Neural cell (in vitro differentiated cells): ENCODE data around the gene AGBL5. TPM values are rescaled to one million over a fixed set of nuclear protein-coding genes. Genes with fewer than 3 reads are reported as not detected.
A peak's percentile ranks its signal among the peaks of the same experiment; 100 is the strongest.

Experiments used
- H2AFZ ChIP-seq: fragments of 200-600, 300-800 bp; sonication (generic), shearing (Covaris generic); 2 replicates; pipeline ENCODE4 v1.6.0; 2014; ENCODE audit warnings: low read depth, mild to moderate bottlenecking, antibody characterized with exemption, low read length, moderate library complexity
- H3F3A ChIP-seq: fragments of 200-600 bp; shearing (Covaris generic); 2 replicates; pipeline ENCODE4 v1.6.1; 2016; ENCODE audit warnings: mild to moderate bottlenecking, moderate library complexity, mixed read lengths, antibody characterized with exemption, low read length; ENCODE audit not compliant: insufficient read depth, poor library complexity, severe bottlenecking
- H3K27ac ChIP-seq: fragments of 200-600, 300-800 bp; sonication (generic), shearing (Covaris generic); 2 replicates; pipeline ENCODE4 v1.5.1; 2014; ENCODE audit warnings: mild to moderate bottlenecking, low read length, moderate library complexity
- H3K27me3 ChIP-seq: fragments of 300-800, 200-600 bp; sonication (generic), shearing (Covaris generic); 2 replicates; pipeline ENCODE4 v1.6.0; 2014; ENCODE audit warnings: mild to moderate bottlenecking, low read depth, low read length, moderate library complexity; ENCODE audit not compliant: insufficient read depth
- H3K36me3 ChIP-seq: fragments of 300-800, 200-600 bp; sonication (generic), shearing (Covaris generic); 2 replicates; pipeline ENCODE4 v1.5.1; 2014; ENCODE audit warnings: mild to moderate bottlenecking, antibody characterized with exemption, low read length, moderate library complexity; ENCODE audit not compliant: insufficient read depth
- H3K4me2 ChIP-seq: fragments of 300-800, 200-600 bp; sonication (generic), shearing (Covaris generic); 2 replicates; pipeline ENCODE4 v1.6.0; 2014; ENCODE audit warnings: mild to moderate bottlenecking, low read length
- H3K4me3 ChIP-seq: fragments of 300-800, 200-600 bp; sonication (generic), shearing (Covaris generic); 2 replicates; pipeline ENCODE4 v1.5.1; 2014; ENCODE audit warnings: mild to moderate bottlenecking, low read length, moderate library complexity
- H3K79me2 ChIP-seq: fragments of 200-600 bp; shearing (Covaris generic); replicated peaks from 2 replicates; pipeline ENCODE4 v1.6.0; 2014; ENCODE audit warnings: mild to moderate bottlenecking, low read length, moderate library complexity; ENCODE audit not compliant: insufficient read depth
- H3K9ac ChIP-seq: fragments of 300-800, 200-600 bp; sonication (generic), shearing (Covaris generic); 2 replicates; pipeline ENCODE4 v1.6.1; 2016; ENCODE audit warnings: mild to moderate bottlenecking, low read length, mixed read lengths
- H3K9me2 ChIP-seq: fragments of 200-600 bp; shearing (Covaris generic); 2 replicates; pipeline ENCODE4 v1.6.1; 2016; ENCODE audit warnings: mild to moderate bottlenecking, low read length, mixed read lengths; ENCODE audit not compliant: insufficient read depth
- H3K9me3 ChIP-seq: fragments of 200-600, 300-800 bp; sonication (generic), shearing (Covaris generic); 2 replicates; pipeline ENCODE4 v1.6.1; 2016; ENCODE audit warnings: mild to moderate bottlenecking, mixed run types, low read length, moderate library complexity, mixed read lengths
- H4K20me1 ChIP-seq: fragments of 200-600 bp; shearing (Covaris generic); 2 replicates; pipeline ENCODE4 v1.6.1; 2016; ENCODE audit warnings: mild to moderate bottlenecking, mixed run types; ENCODE audit not compliant: insufficient read depth
- EP300 ChIP-seq: fragments of 450-650 bp; conservative IDR thresholded peaks from 2 replicates; pipeline ENCODE4 v1.6.1; 2014; ENCODE audit warnings: antibody characterized with exemption, mild to moderate bottlenecking, moderate library complexity; ENCODE audit not compliant: poor library complexity, severe bottlenecking
- EZH2 ChIP-seq: fragments of 200-600, 300-800 bp; shearing (Covaris generic), sonication (generic); IDR thresholded peaks from 2 replicates; pipeline ENCODE4 v1.6.1; 2014; ENCODE audit warnings: antibody characterized with exemption, low read length, borderline replicate concordance, mild to moderate bottlenecking; ENCODE audit not compliant: insufficient read depth, poor library complexity, severe bottlenecking
- MXI1 ChIP-seq: fragments of 450-650 bp; conservative IDR thresholded peaks from 2 replicates; pipeline ENCODE4 v1.6.1; 2014; ENCODE audit warnings: antibody characterized with exemption, mild to moderate bottlenecking; ENCODE audit not compliant: poor library complexity, severe bottlenecking
- POLR2AphosphoS5 ChIP-seq: IDR thresholded peaks from 2 replicates; pipeline ENCODE4 v1.6.1; 2012
- RAD21 ChIP-seq: fragments of 450-650 bp; conservative IDR thresholded peaks from 2 replicates; pipeline ENCODE4 v1.6.1; 2014; ENCODE audit warnings: antibody characterized with exemption, mild to moderate bottlenecking, moderate library complexity
- REST ChIP-seq: IDR thresholded peaks from 2 replicates; pipeline ENCODE4 v1.6.1; 2012; ENCODE audit warnings: borderline replicate concordance
- SMC3 ChIP-seq: fragments of 450-650 bp; conservative IDR thresholded peaks from 2 replicates; pipeline ENCODE4 v1.6.1; 2014; ENCODE audit warnings: antibody characterized with exemption, mild to moderate bottlenecking, moderate library complexity; ENCODE audit not compliant: poor library complexity
- TAF1 ChIP-seq: IDR thresholded peaks from 2 replicates; pipeline ENCODE4 v1.6.1; 2012; ENCODE audit warnings: low read depth
- polyA plus RNA-seq: library from polyadenylated mRNA; depleted of rRNA; stranded (reverse); fragments of >200 nt; gene quantifications from 2 replicates; pipeline ENCODE4 v1.2.3, GENCODE V29; 2014
- TF ChIP-seq, protein P1 (sequence below): fragments of 450-650 bp; IDR thresholded peaks from 2 replicates; pipeline ENCODE4 v1.5.1; 2014; ENCODE audit warnings: antibody characterized with exemption, mild to moderate bottlenecking, moderate library complexity; ENCODE audit not compliant: poor library complexity, severe bottlenecking

The AGBL5 gene
- polyA plus RNA-seq, 1 donor from 2014 or later: 34.3 TPM

- Histone ChIP-seq H3K9ac (no peak overlapping the region), H3K4me2 (no peak overlapping the region), H3K27me3 (peaks cover 10% of the 10 kb centered on the region), H3K9me3 (no peaks in the 10 kb centered on the region), H3K79me2 (no peaks in the 10 kb centered on the region), H3K4me3 (peak overlapping the region; percentile 46), H3K9me2 (no peaks in the 10 kb centered on the region), H3K36me3 (no peaks in the 10 kb centered on the region), H2AFZ (no peak overlapping the region), H4K20me1 (no peaks in the 10 kb centered on the region), H3K27ac (peak overlapping the region; percentile 63), H3F3A (no peaks in the 10 kb centered on the region)
- TF ChIP-seq EP300 (no peak), RAD21 (no peak)
These were observed 30.7 kb downstream of the AGBL5 start for GRCh38 chr2:27081984-27082772.

DNA sequence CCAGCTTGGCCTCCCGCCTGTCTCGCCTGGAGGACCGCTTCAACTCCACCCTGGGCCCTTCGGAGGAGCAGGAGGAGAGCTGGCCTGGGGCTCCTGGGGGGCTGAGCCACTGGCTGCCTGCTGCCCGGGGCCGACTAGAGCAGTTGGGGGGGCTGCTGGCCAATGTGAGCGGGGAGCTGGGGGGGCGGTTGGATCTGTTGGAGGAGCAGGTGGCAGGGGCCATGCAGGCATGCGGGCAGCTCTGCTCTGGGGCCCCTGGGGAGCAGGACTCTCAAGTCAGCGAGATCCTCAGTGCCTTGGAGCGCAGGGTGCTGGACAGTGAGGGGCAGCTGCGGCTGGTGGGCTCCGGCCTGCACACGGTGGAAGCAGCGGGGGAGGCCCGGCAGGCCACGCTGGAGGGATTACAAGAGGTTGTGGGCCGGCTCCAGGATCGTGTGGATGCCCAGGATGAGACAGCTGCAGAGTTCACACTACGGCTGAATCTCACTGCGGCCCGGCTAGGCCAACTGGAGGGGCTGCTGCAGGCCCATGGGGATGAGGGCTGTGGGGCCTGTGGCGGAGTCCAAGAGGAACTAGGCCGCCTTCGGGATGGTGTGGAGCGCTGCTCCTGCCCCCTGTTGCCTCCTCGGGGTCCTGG, 31.4 kb downstream of the AGBL5 start:
- Histone ChIP-seq H3F3A (no peaks in the 10 kb centered on the region), H2AFZ (no peak overlapping the region), H3K4me2 (no peak overlapping the region), H3K27me3 (peaks cover 10% of the 10 kb centered on the region), H3K9me2 (no peaks in the 10 kb centered on the region), H4K20me1 (no peaks in the 10 kb centered on the region), H3K27ac (no peak overlapping the region), H3K4me3 (no peak overlapping the region), H3K36me3 (no peaks in the 10 kb centered on the region), H3K9me3 (no peaks in the 10 kb centered on the region), H3K79me2 (no peaks in the 10 kb centered on the region), H3K9ac (no peak overlapping the region)
- TF ChIP-seq POLR2AphosphoS5 (no peak), EP300 (no peak), MXI1 (no peak), SMC3 (no peak), TAF1 (no peak), EZH2 (no peak), RAD21 (no peak)
- TF ChIP-seq, protein P1, sequence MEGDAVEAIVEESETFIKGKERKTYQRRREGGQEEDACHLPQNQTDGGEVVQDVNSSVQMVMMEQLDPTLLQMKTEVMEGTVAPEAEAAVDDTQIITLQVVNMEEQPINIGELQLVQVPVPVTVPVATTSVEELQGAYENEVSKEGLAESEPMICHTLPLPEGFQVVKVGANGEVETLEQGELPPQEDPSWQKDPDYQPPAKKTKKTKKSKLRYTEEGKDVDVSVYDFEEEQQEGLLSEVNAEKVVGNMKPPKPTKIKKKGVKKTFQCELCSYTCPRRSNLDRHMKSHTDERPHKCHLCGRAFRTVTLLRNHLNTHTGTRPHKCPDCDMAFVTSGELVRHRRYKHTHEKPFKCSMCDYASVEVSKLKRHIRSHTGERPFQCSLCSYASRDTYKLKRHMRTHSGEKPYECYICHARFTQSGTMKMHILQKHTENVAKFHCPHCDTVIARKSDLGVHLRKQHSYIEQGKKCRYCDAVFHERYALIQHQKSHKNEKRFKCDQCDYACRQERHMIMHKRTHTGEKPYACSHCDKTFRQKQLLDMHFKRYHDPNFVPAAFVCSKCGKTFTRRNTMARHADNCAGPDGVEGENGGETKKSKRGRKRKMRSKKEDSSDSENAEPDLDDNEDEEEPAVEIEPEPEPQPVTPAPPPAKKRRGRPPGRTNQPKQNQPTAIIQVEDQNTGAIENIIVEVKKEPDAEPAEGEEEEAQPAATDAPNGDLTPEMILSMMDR: no peak

DNA sequence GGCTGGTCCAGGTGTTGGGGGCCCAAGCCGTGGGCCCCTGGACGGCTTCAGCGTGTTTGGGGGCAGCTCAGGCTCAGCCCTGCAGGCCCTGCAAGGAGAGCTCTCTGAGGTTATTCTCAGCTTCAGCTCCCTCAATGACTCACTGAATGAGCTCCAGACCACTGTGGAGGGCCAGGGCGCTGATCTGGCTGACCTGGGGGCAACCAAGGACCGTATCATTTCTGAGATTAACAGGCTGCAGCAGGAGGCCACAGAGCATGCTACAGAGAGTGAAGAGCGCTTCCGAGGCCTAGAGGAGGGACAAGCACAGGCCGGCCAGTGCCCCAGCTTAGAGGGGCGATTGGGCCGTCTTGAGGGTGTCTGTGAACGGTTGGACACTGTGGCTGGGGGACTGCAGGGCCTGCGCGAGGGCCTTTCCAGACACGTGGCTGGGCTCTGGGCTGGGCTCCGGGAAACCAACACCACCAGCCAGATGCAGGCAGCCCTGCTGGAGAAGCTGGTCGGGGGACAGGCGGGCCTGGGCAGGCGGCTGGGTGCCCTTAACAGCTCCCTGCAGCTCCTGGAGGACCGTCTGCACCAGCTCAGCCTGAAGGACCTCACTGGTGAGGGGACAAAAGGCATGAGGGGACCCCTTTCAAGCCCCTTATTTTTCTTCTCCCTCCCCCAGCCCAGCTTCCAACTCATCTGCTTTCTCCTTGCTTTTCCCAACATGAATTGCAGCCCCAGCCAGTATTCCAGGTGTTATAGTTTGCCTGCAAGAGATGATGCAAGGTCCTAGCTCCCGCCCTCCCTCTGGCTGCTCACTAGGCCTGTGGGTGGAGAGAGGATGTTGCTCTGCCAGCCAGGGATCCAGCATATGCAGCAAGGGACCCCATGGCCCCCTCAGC, 32.2 kb downstream of the AGBL5 start:
- H3K4me2 ChIP-seq: no peak overlapping the region
- H3K27me3 ChIP-seq: peaks cover 10% of the 10 kb centered on the region
- H2AFZ ChIP-seq: no peak overlapping the region
- TF ChIP-seq POLR2AphosphoS5: no peak
- TF ChIP-seq RAD21: no peak
- TF ChIP-seq EP300: no peak
- no peak for TF ChIP-seq REST
- TF ChIP-seq MXI1: no peak
- TF ChIP-seq EZH2: no peak
- TF ChIP-seq, protein P1: no peak
- no peak for TF ChIP-seq SMC3
- no peak for TF ChIP-seq TAF1
- H3F3A ChIP-seq: no peaks in the 10 kb centered on the region
- H3K79me2 ChIP-seq: no peaks in the 10 kb centered on the region
- no peak overlapping the region for H3K4me3 ChIP-seq
- no peaks in the 10 kb centered on the region for H3K36me3 ChIP-seq
- no peaks in the 10 kb centered on the region for H4K20me1 ChIP-seq
- H3K9ac ChIP-seq: no peak overlapping the region
- no peaks in the 10 kb centered on the region for H3K9me2 ChIP-seq
- no peaks in the 10 kb centered on the region for H3K9me3 ChIP-seq
- H3K27ac ChIP-seq: no peak overlapping the region
